ENCODE measurements around the gene SLC35E2B. TPM values are rescaled to one million over a fixed set of nuclear protein-coding genes. Genes with fewer than 3 reads are reported as not detected.
"Not testable (repeated sequence)": the region's sequence is repeated elsewhere in the genome, so short reads cannot be mapped to it uniquely, and the experiment has no call there.

SLC35E2B gene
- total RNA-seq, 4 donors from 2014 or later: 38.2 to 67.8 (median 46.1) TPM

DNA sequence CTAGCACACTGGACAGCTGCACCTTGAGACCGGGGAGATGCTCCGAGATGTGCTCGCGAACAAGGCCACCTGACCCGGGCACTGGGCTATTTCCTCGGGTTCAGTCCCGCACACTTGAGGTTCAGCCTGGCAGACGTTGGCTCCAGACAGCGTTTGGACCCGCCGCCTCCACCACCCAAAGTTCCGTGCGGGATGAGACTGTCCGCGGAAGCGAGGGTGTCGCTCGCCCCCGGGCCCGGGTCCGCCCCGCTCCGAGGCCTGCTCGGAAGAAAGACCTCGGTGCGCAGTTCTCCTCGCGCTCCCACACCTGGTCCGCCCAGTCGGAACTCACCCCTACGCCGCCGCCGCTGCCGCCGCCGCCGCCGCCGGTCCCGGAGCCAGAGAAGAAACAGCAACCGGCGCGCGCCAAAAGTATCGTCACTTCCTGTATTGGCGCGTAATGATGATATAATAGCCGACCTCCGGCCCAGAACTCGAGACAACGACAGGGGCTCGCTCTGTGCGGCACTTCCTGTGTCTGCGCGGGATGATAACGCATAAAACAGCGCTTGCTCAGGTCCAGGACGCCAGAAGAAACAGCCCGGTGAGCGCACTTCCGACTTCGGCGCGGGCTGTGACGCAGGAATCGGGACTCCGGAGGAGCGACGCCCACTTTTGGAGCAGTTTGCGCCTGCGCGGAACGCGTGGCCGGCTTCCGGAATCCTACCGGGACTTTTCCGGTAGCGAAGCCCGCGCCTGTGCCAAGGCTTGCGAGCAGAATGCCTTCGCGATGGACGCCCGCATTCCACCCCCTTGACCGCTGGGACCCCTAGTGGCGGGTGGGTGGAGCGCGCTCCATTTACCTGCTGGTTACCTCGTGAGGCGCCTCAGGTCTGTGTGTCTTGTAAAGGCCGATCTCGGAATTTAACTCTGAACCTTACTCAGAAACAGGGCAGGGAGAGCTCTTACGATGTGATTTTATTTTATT lies 33.7 kb downstream of the SLC35E2B start, which contains the start of gene CDK11B:
TSS of gene CDK11B (minus strand) at position 422 of the 967 bp plus-strand sequence. CDS start 1,519 bp downstream, outside the sequence.
- Histone ChIP-seq H3K36me3 (peaks cover 5 to 41% (median 12%) of the 10 kb centered on the region in 3 donors), H3K4me1 (peaks cover 0 to 27% (median 1%) of the 10 kb centered on the region in 4 donors), H3K4me3 (peak within 1 kb of the TSS; percentile 31 to 63 (median 50)), H3K27ac (peak within 1 kb of the TSS; percentile 92 to 99 (median 96))
- H3K9me3 ChIP-seq, H3K27me3 ChIP-seq: not testable (repeated sequence)
- 0% methylated on average over 24 to 39 of the region's 96 CpGs for WGBS, 2 donors
- DNase-seq (ENCODE audit: low spot score in 2 of 2): peak; percentile 76 to 84
- TF ChIP-seq EP300 (IDR thresholded peaks at IDR 0.05) (peak; percentile 91 to 96), POLR2A (IDR thresholded peaks at IDR 0.05) (peak in 1 of 2 donors; percentile 43)
- TF ChIP-seq, protein P1, sequence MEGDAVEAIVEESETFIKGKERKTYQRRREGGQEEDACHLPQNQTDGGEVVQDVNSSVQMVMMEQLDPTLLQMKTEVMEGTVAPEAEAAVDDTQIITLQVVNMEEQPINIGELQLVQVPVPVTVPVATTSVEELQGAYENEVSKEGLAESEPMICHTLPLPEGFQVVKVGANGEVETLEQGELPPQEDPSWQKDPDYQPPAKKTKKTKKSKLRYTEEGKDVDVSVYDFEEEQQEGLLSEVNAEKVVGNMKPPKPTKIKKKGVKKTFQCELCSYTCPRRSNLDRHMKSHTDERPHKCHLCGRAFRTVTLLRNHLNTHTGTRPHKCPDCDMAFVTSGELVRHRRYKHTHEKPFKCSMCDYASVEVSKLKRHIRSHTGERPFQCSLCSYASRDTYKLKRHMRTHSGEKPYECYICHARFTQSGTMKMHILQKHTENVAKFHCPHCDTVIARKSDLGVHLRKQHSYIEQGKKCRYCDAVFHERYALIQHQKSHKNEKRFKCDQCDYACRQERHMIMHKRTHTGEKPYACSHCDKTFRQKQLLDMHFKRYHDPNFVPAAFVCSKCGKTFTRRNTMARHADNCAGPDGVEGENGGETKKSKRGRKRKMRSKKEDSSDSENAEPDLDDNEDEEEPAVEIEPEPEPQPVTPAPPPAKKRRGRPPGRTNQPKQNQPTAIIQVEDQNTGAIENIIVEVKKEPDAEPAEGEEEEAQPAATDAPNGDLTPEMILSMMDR (IDR thresholded peaks at IDR 0.05): peak in 2 of 5 experiments; percentile 12 to 70

DNA sequence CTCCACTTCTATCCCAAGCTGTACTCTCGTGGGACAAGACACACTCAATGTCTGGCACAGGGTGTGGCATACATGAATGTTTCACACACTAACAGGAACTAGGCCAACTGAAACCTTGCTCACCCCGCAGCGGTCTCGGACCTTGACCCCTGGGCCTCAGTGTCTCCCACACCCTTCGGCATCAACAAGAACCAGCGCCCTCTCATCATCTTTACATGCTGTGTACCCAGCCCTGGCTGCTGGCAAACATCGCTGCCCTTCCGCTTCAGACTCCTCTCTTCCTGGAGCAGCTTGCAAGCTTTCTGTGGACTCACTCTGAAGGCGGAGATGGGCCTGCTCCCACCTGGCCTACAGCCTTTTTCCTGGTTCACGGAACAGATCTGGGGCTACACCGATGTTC lies 44.3 kb downstream of the SLC35E2B start:
- not testable (repeated sequence) for H3K4me1 ChIP-seq; H3K9me3 ChIP-seq; DNase-seq (ENCODE audit: low spot score in 2 of 2); H3K27me3 ChIP-seq; H3K4me3 ChIP-seq
- Histone ChIP-seq H3K27ac (peak overlapping the region in 1 of 4 donors; percentile 45), H3K36me3 (peaks cover 8 to 72% (median 26%) of the 10 kb centered on the region in 3 donors)
- WGBS, 2 donors: 93% methylated on average over 11 of the region's 11 CpGs

DNA sequence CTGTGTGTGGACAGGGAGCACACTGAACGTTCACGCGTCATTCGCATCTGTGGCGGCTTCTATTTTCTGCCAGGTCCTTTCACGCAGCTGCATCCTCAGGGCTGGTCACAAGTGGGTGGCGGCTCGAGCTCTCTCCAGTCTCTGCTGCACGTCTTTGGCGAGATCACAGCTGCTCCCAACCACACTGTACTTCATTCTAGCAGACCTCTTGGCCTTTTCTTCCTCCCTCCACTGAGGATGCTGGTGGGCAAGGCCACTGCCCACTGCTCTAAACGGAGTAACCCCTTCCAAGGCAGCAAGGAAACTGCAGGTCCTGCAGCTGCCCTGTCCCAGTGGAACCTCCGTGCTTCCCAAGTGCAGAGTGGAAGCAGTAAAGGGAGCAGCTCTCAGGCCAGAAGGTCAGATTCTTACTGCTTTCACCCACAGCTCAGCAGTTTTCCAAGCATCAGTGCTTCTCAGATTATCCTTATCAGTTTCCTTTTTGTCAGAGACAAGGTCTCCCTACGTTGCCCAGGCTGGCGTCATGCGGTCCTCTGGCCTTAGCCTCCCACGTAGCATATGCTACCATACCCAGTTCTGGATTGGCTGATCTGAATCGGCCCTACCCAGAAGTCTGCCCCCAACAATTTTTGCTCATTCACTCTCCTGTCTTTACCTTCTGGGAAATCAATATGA lies 44.9 kb downstream of the SLC35E2B start:
- 89 to 92% methylated on average over 17 of the region's 17 CpGs for WGBS, 2 donors
- not testable (repeated sequence) for H3K9me3 ChIP-seq; DNase-seq (ENCODE audit: low spot score in 2 of 2); H3K27ac ChIP-seq; H3K4me1 ChIP-seq; H3K27me3 ChIP-seq; H3K4me3 ChIP-seq
- H3K36me3 ChIP-seq: peaks cover 8 to 67% (median 26%) of the 10 kb centered on the region in 3 donors

- H3K4me1 ChIP-seq; H3K27me3 ChIP-seq; DNase-seq (ENCODE audit: low spot score in 2 of 2); H3K9me3 ChIP-seq; H3K4me3 ChIP-seq; H3K27ac ChIP-seq: not testable (repeated sequence)
- peaks cover 8 to 56% (median 17%) of the 10 kb centered on the region in 3 donors for H3K36me3 ChIP-seq
- 82 to 89% methylated on average over 4 to 5 of the region's 5 CpGs for WGBS, 2 donors
Measured at GRCh38 chr1:1646326-1646725, 46.3 kb downstream of the SLC35E2B start.

DNA sequence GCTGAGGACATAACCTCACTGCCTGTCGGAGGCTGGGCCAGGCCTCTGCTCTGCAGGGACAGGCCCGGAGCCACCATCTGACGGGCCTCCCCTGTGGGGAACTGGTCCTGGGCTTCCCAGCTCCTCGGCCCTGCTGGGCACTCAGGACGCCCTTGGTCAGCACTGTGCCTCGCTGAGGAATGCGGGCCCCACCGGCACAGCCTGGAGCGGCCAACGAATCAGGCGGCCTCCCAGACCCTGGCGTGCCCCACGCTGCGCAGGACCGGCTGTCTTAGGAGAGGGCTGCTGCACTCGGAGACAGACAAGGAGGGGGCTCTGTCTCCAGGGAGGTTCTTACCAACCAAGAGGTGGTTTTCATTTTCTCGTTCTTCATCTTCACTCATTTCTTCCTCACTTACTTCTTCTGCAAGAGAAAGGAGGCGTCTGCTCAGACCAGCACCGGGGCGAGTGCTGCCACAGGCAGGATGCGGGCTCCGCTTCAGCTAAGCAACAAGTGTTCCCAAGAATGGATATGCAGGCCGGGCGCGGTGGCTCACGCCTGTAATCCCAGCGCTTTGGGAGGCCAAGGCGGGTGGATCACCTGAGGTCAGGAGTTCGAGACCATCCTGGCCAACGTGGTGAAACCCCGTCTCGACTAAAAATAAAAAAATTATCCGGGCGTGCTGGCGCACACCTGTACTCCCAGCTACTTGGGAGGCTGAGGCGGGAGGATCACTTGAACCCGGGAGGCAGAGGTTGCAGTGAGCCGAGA lies 51.7 kb downstream of the SLC35E2B start:
- peaks cover 0 to 58% (median 11%) of the 10 kb centered on the region in 3 donors for H3K36me3 ChIP-seq
- H3K4me3 ChIP-seq; DNase-seq (ENCODE audit: low spot score in 2 of 2); H3K27ac ChIP-seq; H3K27me3 ChIP-seq; H3K9me3 ChIP-seq; H3K4me1 ChIP-seq: not testable (repeated sequence)
- WGBS, 2 donors: 91 to 93% methylated on average over 16 to 17 of the region's 38 CpGs

- peaks cover 0 to 54% (median 11%) of the 10 kb centered on the region in 3 donors for H3K36me3 ChIP-seq
- H3K9me3 ChIP-seq; H3K27me3 ChIP-seq; H3K4me3 ChIP-seq; DNase-seq (ENCODE audit: low spot score in 2 of 2); H3K27ac ChIP-seq; H3K4me1 ChIP-seq: not testable (repeated sequence)
- 100% methylated on average over 1 of the region's 25 CpGs; no CpG with 5 or more reads in 1 of the 2 donors for WGBS, 2 donors
Measured at GRCh38 chr1:1640081-1640480, 52.5 kb downstream of the SLC35E2B start.

GRCh38 chr1:1639368-1639767 lies 53.2 kb downstream of the SLC35E2B start:
- H3K27ac ChIP-seq; H3K4me1 ChIP-seq; H3K9me3 ChIP-seq; H3K27me3 ChIP-seq; DNase-seq (ENCODE audit: low spot score in 2 of 2); H3K4me3 ChIP-seq: not testable (repeated sequence)
- H3K36me3 ChIP-seq: peaks cover 0 to 51% (median 11%) of the 10 kb centered on the region in 3 donors
- WGBS, 2 donors: 85 to 92% methylated on average over 6 to 14 of the region's 16 CpGs

DNA sequence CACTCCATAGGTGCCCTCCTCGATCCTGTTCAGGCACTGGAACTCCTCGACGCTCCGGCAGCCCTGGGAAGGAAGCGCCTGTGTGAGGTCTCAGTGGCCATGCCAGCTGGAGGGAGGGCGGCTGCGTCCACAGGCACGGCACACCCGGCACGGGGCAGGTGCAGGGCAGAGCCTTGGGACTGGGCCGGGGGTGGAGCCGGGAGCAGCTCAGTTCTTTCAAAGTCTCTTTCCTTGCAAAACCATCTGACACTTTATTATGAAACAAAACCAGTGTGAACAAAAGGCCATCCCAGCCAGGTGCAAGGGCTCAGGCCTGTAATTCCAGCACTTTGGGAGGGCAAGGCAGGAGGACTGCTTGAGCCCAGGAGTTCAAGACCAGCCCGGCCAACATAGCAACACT lies 54.1 kb downstream of the SLC35E2B start:
- H3K36me3 ChIP-seq: peaks cover 0 to 51% (median 11%) of the 10 kb centered on the region in 3 donors
- H3K4me3 ChIP-seq, H3K4me1 ChIP-seq, H3K9me3 ChIP-seq, H3K27me3 ChIP-seq, H3K27ac ChIP-seq: not testable (repeated sequence)
- DNase-seq (ENCODE audit: low spot score in 2 of 2): peak in 1 of 2 donors; percentile 13
- WGBS, 2 donors: 62 to 95% methylated on average over 3 to 8 of the region's 13 CpGs

DNA sequence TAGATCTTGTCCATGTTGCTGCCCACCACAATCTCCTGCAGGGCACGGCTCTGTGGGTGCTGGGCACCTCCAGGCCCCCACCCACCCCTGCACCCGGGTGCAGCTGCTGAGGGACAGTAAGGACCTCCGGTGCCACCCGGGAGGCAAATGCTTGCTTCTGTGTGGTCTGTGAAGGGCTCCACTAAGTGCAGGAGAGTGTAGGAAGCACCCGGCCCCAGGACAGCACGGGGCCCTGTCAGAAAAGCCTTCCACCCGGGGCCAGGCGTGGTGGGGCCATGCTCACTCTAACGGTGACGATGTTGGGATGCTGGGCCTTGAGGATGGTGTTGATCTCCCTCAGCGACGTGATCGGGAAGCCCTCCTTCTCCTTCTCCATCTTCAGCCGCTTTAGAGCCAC lies 55.1 kb downstream of the SLC35E2B start:
- not testable (repeated sequence) for H3K4me3 ChIP-seq, H3K4me1 ChIP-seq, H3K9me3 ChIP-seq, H3K27ac ChIP-seq, H3K27me3 ChIP-seq
- 86 to 92% methylated on average over 4 to 14 of the region's 14 CpGs for WGBS, 2 donors
- DNase-seq (ENCODE audit: low spot score in 2 of 2): peak in 1 of 2 donors; percentile 5
- H3K36me3 ChIP-seq: peaks cover 0 to 49% (median 11%) of the 10 kb centered on the region in 3 donors

DNA sequence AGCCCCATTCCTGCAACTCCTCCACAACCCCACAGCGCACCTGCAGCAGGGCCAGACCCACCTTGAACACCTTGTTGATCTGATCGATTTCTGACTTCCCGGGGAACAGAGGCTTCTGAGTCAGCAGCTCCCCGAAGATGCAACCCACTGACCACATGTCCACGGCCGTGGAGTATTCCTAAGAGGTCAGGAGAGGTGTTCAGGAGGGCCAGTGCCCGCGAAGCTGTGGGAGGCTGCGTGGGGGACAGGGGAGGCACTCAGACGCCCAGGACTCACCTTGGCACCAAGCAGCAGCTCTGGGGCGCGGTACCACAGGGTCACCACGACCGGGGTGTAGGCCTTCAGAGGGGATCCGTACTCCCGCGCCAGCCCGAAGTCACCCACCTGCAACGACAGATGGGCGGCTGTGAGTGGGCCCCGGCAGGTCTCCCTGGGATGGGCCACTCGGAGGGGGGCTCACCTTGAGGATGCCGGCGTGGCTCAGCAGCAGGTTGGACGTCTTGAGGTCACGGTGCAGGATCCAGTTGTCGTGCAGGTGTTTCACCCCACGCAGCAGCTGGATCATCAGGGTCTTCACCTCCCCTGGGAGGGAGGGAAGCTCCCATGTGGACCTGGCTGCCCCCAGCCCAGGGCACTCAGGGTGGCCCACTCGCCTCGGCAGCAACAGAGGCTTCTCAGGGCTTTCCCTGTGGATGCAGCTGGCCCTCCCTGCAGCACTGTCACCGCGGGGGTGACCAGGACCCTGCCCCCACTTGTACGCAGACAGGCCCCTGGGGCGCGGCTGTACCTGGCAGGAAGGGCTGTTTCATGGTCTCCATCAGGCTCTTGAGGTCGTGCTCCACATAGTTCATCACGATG lies 55.7 kb downstream of the SLC35E2B start:
- H3K9me3 ChIP-seq, H3K4me1 ChIP-seq, H3K27me3 ChIP-seq, H3K27ac ChIP-seq, H3K4me3 ChIP-seq: not testable (repeated sequence)
- DNase-seq (ENCODE audit: low spot score in 2 of 2): peak in 1 of 2 donors; percentile 11
- peaks cover 0 to 49% (median 11%) of the 10 kb centered on the region in 3 donors for H3K36me3 ChIP-seq
- 92 to 96% methylated on average over 21 to 27 of the region's 37 CpGs for WGBS, 2 donors
